Stimulated activated CD8-positive, alpha-beta memory T cell treated with anti-CD3 and anti-CD28 coated beads, Interleukin-15, amount 100 ng/mL, for 48 hours (primary cell): Measurements from ENCODE around the gene LRRC28.

Experiments used
- DNase-seq, 2 donors: peaks; one replicate each; pipeline ENCODE4 v3.0.0-alpha.2; 2020; ENCODE audit warnings: low read depth in 2 of 2

LRRC28 gene

DNA sequence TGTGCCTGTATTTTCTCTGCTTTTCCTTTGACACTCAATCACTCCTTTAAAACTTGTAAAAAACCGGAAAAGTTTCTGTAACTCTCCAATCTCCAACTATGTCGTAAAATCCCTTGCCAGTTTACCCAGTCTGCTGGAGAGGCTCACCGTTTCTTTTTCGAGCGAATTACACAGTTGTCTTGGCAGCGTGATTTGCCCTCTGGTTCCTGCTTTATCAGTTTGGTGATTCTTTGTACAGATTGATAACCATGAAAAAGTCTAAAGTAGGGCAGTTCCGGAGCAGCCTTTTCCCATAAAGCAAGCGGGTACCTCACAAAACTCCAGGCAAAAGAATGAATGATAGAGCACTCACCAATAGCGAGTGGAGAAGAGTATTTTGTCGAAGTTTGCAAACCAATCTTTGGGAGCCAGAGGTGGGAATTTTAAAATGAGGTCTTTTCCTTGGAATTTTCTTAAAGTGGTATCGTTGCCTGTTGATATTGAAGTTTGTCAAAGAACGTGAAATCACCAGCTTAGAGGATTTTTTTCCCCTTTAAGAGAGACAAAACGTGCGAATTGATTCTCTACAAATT, 1.9 kb upstream of the LRRC28 start, which contains the start of gene TTC23:
Gene TTC23, minus strand, starts transcription at position 312 of the 572 bp plus-strand sequence. CDS start 20,869 bp downstream, outside the sequence.
- no peak for DNase-seq

DNA sequence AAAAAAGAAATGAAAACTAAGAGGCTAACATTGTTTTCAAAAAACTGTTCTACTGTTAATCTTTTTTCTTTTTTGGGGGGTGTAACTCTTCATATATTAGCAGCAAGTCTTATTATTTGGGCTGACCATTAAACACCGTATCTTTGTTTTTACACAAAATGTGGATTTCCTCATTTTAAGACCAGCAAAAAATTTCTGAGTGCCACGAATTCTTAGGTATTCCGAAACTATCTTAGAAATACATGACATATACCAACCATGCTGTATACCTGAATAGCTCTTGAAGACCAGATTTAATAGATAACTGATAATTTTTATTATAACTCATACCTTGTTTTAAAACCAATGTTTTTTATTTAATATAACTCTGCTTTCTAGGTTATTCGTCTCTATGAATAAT, 1.3 kb upstream of the LRRC28 start:
- no peak for DNase-seq

DNA sequence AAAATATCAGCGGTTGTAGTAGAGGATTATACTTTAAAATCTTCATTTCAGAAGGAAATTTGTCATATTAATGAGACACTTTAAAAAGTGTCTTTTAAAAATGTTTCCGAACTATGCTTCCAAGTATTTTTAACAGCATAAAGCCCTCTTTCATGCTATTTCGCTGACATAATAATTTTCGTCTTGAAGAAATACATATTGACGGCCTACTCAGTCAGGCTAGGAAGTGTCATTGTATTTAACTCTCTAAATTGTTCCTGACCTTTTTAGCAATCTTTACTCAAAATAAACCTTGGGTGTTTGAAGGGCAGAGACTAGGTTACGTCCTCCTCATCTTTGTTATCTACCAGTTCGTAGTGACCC, 806 bp upstream of the LRRC28 start:
- DNase-seq: no peak

DNA sequence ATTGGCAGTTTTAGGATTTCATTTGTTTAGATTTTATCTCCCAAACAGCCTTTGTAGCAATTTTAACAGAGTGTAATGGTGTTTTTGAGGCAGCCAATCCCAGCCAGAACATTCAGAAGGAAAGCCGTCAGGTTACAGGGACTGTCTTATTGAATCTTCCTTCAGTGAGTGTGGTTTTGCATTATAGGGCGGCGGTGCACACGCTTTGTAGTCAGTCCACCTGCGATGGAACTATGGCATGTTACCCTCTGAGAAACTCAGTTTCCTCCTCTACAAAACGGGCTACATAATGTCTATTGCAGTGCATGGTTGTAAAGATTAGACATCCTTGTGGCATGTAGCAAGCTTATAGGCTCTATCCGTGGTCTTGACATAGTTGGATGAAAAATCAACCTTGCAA, 1.0 kb downstream of the LRRC28 start:
- DNase-seq: no peak

DNA sequence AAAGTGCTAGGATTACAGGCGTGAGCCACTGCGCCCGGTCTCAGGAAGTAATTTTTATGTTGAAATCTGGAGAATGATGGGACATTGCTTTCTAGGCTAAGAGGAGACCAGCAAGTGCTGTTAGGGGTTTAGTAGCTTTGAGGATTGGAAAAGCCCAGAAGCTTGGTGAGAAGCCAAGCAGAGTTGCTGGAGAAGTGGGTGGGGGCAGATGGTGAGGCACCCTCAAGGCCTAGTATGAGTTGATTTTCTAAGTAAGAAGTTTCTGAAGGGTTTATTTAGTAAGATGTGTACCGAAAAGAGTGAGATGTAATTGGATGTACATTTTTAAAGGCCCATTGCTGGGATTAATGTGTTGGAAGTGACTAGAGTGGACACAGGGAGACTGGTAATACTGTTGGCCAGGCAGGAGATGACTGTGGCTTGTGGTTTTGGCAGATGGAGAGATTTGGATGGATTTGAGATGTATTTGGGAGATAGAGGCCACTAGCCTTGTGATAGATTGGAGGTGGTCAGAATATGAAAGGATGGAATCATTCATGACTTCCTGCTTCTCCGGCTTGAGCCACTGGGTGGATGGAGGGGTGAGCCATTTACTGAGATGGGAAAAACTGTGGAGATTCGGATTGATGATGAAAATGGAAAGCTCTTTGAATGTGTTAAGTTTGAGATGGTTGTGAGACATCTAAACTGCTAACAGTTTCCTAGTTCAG, 2.3 kb downstream of the LRRC28 start:
- DNase-seq: no peak

DNA sequence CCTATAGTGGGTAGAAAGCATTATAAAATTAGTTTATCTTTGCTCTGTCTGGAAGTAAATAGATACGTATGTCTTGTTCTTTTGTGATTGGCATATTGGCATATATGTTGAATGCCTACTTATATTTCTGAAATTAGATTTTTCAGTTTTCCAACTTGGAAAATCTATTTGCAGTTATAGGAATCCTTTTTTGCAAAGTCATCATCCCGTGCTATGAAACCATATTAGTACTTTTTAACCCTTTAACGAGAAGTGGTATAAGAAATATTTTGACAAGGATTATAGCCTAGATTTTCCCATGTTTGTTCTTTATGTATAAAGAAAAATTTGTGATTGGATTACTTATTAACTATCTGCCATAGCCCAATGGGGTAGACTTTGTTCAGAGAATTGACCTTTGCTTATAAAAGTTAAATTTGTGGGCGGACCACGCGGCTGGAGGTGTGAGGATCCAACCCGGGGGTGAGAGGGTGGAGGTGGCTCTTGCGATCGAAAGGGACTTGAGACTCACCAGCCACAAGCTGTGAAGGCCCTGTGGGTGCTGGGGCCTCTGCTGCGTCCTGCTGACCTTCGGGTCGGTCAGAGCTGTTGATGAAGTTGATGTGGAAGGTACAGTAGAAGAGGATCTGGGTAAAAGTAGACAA, 5.9 kb downstream of the LRRC28 start:
- no peak for DNase-seq

DNA sequence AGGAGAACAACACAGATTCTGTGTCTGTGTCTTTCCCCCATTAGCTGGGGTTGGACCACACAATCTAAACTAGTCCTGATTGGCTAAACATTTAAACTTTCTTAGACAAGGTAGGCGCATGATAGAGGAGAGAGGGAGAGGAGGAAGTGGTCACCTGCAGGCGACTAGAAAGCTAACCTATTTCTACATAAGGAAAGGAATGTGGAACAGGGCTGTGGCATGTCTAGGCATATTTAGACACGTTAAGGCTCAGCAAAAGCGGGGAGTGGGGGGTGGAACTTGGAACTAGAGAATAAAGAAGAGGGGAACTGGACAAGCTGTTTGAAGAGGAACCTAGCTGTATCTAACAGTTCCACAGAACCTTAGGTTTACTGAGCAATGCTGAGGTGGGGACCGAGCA, 12.8 kb downstream of the LRRC28 start:
- DNase-seq: no peak

DNA sequence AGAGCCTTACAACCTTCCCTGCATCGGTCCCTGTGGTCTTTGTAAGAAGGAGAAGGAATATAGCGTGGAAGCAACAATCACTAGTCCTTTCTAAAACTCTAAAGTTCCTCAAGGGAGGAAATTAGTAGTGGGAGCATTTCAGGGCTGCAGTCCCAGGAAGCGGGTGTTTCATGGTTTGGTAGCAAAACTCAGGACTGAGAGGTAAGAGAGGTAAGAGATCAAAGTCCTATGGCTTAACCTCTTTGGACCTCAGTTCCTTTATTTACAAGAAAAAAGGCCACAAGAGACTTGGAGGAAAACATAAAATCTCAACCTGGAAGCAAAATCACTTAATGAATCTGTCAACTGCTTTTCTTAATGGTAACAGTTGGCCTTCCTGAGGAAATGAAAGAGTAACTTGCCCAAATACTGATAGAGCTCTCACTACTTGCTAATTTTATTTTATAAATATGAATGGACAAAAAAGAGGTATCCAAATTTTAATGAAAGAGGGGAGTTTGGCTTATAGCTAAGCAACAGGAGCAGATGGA, 14.3 kb downstream of the LRRC28 start:
- no peak for DNase-seq

DNA sequence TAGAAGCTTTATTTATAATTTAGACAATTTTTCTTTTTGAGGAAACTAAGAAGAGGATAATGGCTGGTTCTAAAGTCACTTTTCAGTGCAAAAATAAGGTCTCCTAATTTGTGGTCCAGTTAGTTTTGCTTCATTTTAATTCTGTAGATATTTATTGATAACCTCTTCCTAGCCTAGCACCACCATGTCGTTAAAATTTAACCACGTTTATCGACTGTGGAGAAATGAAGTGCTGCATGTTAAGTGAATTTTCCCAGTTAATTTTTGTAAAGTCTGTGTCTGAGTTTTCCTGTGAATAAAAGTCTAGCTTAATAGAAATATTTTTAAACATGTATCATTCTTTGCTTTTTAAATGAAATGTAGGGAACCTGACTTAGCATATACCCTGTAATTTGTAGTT, 16.7 kb downstream of the LRRC28 start:
- DNase-seq: no peak

DNA sequence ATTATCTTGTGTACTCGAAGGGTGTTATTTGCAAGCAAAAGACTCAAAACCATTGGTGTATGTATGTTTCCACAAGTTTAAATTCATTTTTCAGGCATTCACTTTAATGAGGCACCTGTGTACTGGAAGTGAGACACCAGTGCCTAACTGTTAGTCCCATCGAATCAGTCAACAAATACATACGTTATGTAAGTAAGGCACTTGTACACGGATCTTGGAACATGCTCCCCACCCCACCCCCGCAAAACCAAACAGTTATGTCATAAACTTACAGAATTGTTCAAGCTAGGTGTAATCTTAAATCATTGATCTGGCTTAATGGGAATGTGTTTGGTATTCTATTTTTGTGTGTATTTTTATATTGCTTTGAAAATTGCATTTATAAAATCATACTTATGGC, 17.1 kb downstream of the LRRC28 start:
- DNase-seq: no peak

DNA sequence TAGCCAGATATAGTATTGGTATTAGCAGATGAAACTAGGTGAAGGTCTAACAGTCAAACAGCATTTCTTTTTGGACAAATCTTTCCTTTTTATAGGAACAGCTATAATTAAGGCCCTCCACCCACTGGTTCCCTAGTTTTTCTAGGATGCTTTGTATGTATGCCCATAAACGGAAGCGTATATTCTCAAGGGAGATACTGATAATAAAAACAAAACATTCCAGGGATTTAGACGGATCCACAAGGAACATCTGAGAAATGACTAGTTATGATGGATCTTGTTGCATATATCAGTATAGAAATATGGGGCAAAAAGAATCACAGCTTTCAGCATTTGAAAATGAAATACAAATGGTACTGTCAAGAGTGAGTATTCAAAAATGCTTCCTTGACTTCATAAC, 22.5 kb downstream of the LRRC28 start:
- no peak for DNase-seq

DNA sequence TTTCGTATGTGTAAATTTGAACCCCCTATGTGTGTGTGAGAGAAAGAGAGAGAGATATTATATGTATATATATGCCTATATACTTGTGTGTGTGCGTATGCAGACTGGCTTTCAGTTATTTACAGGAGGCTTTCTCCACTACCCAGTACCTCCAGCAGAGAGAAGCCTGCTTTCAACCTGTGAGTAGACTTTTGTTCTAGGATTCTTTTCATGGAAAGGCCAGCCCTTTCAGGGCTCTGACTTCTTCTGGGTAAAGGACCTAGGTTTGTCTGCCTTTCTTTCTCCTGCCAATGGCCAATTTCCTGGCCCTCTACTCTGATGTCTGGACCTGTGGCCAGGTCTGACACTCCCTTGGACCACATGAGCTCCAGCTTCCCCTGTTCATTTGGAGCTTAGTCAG, 23.8 kb downstream of the LRRC28 start:
- no peak for DNase-seq

DNA sequence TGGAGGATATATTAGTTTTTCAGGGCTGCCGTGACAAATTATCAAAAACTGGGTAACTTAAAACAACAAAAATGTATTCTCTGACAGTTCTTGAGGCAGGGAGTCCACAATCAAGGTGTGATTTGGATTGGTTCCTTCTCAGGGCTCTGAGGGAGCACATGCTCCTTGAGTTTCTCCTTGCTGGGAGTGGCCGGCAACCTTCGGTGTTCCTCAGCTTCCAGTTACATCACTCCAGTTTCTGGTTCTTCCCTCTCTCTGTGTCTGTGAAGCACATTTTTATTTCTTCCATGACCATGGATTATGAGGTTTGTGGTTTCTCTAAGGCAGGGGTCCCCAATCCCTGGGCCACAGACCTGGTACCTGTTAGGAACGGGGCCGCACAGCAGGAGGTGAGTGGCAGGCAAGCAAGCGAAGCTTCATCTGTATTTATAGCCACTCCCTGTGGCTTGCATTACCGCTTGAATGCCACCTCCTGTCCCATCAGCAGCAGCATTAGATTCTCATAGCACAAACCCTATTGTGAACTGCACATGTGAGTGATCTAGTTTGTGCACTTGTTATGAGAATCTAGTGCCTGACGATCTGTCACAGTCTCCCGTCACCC, 24.3 kb downstream of the LRRC28 start:
- DNase-seq: no peak

DNA sequence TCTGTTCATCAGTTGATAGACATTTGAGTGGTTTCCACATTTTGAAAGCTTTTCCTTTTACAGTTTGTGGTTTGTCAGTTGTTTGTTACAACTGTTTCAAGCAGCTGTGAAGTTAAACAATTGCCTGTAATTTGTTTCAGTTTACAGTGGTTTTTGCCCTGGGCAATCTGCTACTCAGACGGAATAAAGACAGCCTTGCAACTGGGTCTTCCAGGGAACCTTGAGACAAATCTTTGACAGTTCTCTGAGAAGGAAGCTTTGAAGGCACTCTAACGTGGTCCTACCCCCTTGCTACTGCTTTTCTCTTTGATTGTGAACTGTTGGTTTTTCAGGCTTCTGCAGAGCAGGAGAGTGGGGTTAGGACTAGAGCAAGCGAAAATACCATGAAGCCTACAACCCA, 28.0 kb downstream of the LRRC28 start:
- DNase-seq: no peak

DNA sequence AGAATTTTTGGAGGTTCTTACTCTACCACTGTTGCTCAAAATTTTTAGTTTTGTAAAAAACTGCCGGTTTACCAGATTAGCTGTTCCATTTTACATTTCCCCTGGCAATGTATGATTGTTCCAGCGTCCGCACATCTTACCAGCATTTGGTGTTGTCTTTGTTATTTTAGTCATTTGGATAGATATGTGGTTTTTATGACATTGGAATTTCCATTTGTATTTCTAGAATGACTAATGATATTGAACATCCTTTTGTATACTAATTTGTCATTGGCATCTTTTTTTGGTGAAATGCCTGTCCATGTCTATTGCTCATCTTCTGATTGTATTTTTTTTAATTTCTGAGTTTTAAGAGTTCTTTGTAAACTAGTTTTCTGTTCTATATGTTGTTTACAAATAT, 28.5 kb downstream of the LRRC28 start:
- DNase-seq: peak in 1 of 2 donors; percentile 6

DNA sequence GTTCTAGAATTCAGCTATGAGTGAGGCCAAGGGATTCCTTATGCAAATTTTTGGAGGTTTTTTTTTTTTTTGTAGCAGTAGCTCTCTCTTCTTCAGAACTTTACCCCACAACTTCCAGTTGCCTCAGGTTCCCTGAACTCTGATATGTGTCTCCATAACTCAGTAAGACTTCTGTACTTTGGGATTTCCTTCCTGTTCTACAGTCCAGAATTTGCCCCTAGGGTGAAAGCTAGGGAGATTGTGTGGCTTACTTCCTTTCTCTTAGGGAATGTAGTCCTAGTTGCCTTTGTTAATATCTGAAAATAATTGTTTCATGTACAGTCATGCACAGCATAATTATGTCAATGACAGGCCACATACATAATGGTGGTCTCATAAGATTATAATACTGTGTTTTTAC, 30.8 kb downstream of the LRRC28 start:
- DNase-seq: no peak

DNA sequence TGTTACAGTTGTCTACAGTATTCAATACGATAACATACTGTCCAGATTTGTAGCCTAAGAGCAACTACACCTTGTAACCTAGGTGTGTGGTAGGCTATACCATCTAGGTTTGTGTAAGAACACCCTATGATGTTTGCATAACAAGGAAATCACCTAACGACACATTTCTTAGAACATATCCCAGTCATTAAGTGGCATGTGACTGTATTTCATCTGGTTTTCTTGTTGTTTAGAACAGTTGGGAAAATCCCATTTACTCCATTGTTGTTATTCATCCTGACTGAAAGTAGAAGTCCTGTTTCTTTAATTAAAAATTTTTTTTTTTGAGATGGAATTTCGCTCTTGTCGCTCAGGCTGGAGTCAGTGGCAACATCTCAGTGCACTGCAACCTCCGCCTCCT, 31.3 kb downstream of the LRRC28 start:
- DNase-seq: no peak

DNA sequence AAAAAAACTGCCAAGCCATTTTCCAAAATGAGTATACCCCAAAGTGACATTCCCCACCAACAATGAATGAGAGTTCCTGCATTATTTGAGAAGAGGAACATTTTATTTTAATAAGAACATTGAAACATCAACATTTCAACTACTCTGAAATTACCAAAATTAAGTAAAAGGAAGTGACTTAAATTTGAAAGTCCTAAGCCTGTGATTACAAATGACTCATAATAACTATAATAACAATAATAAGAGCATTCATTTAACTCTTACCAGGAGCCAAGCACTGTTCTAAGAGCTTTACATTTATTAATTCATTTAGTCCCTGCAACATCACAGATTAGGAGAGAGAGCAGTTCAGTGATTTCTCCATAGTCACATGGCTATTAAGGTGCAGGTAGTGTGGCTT, 32.4 kb downstream of the LRRC28 start:
- DNase-seq: no peak

DNA sequence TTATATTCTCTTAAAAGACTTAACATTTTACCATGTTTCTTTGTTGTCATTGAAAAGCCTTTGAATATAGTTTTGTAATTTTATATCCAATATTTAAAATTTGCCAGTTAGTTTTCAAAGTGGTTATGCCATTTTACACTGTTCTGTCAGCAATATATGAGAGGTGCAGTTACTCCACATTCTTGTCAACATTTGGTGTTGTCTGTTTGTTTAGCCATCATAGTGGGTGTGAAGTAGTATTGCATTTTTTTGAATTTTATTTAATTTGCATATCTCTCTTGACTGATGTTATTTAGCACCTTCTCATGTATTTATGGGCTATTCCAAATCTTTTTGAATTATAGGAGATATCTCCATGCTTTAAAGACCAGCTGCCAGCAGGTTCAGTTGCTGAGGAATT, 40.4 kb downstream of the LRRC28 start:
- DNase-seq: no peak

DNA sequence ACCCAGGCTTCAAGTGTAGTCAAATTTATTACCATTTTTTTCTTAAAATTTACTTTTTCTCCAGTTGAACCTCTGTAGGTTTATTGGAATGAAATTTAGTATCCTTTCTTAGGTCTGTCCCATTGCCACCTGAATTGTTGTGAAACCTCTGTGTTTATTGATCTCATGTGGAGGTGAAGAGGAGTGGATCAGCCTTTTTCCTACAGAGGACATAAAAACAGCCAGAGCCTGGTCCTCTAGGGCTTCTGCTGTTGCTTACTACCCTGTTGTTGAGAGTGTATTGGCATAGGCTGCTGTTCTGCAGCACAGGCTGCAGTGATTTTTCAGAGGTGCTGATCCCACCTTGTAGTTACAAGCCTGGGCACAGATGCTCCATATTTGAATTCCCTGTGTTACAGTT, 44.6 kb downstream of the LRRC28 start:
- DNase-seq: no peak

DNA sequence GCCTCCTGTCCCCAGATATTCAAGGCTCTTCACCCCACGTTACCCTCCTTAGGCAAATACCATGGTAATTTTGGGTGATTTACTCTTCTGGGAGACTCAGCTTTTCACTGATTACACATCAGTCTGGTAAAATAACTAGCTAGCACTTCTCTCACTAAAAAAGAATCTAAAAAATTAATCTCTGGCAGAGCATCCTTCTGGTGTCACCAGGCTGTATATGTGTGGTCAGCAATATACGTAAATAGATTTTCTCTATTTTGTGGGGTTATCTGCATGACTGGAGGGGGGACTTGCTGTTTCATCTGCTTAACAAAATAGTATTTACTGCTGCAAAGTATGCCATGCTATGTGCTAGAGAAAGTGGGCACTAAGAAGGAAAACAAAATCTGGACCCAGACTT, 45.1 kb downstream of the LRRC28 start:
- no peak for DNase-seq

DNA sequence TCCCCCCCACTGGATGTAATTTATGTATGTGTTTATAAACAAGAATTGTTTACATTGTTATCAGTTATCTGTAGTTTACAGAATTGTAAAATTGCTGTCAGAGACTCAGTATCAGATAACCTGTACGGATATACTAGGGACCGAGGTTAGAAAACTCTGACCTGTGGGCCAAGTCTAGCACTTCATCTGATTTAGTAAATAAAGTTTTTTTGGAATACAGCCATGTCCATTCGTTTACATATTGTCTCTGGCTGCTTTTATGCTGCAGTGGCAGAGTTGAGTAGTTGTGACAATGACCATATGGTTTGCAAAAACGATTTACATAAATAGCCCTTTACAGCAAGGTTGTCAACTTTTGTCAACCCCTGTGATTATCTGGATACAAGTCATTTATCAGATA, 52.6 kb downstream of the LRRC28 start:
- DNase-seq: no peak
